Heart left ventricle (tissue), 16 donors: Measurements from ENCODE around the gene CDV3. TPM values are rescaled to one million over a fixed set of nuclear protein-coding genes. Genes with fewer than 3 reads are reported as not detected.
"Not testable (repeated sequence)": the region's sequence is repeated elsewhere in the genome, so short reads cannot be mapped to it uniquely, and the experiment has no call there.

Source experiments
- ATAC-seq, 4 donors: fragments of 200-7000 bp; cut with Tn5 transposase; one replicate each; pipeline ENCODE4 v1.9.1; 2020 to 2022; ENCODE audit warnings: moderate library complexity in 4 of 4, mild to moderate bottlenecking in 3 of 4, moderate number of reproducible peaks in 1 of 4
- DNase-seq, 5 donors: peaks; one replicate each; pipeline ENCODE4 v3.0.0-alpha.2; 2020
- H3K27ac ChIP-seq, 12 donors: fragments of 200-600 bp; sonication (generic) in 4 of 12; one replicate each; pipeline versions ENCODE4 v1.5.0 to v1.8.0; 2016 to 2022; ENCODE audit warnings: mild to moderate bottlenecking in 2 of 12
- H3K27me3 ChIP-seq, 9 donors: fragments of 200-600 bp; sonication (generic) in 2 of 9; one replicate each; pipeline versions ENCODE4 v1.5.1 to v1.8.0; 2016 to 2022; ENCODE audit warnings: mild to moderate bottlenecking in 3 of 9
- H3K36me3 ChIP-seq, 9 donors: fragments of 200-600 bp; sonication (generic) in 2 of 9; one replicate each; pipeline versions ENCODE4 v1.5.0 to v1.8.0; 2018 to 2022; ENCODE audit warnings: mild to moderate bottlenecking in 2 of 9
- H3K4me1 ChIP-seq, 12 donors: fragments of 200-600 bp; sonication (generic) in 4 of 12; one replicate each; pipeline versions ENCODE4 v1.5.0 to v1.8.0; 2016 to 2022; ENCODE audit warnings: mild to moderate bottlenecking in 3 of 12
- H3K4me3 ChIP-seq, 12 donors: fragments of 200-600 bp; sonication (generic) in 4 of 12; one replicate each; pipeline versions ENCODE4 v1.5.0 to v1.8.0; 2017 to 2022; ENCODE audit warnings: mild to moderate bottlenecking in 9 of 12, moderate library complexity in 4 of 12
- H3K9me3 ChIP-seq, 12 donors: fragments of 200-600 bp; sonication (generic) in 4 of 12; one replicate each; pipeline versions ENCODE4 v1.5.0 to v1.8.0; 2016 to 2022; ENCODE audit warnings: mild to moderate bottlenecking in 1 of 12
- CTCF ChIP-seq, 12 donors: fragments of 200-600 bp; sonication (generic) in 4 of 12; IDR thresholded peaks; one replicate each; pipeline versions ENCODE4 v1.5.0 to v1.8.0; 2018 to 2022; ENCODE audit warnings: antibody characterized with exemption in 12 of 12, mild to moderate bottlenecking in 5 of 12
- POLR2A ChIP-seq, 2 donors: fragments of 450-650 bp; IDR thresholded peaks; one replicate each; pipeline ENCODE4 v1.6.1; 2017; ENCODE audit warnings: antibody characterized with exemption in 2 of 2, mild to moderate bottlenecking in 2 of 2, moderate library complexity in 2 of 2
- WGBS, 4 donors: extraction: QIAGEN DNeasy Blood & Tissue Kit in 2 of 4; methylation state at CpG; one replicate each; pipeline versions ENCODE4 v1.1.5 to v1.1.7; 2013 to 2018; 5-methylcytosine and 5-hydroxymethylcytosine counted together
- intact Hi-C, 10 donors: fragments of 100-400 bp; cut with DNase I; formaldehyde crosslinking; loops; one replicate each; pipeline versions ENCODE4 v1.11.1 to v1.14.2; 2022
- long read RNA-seq, 3 donors: library from polyadenylated mRNA; unstranded; transcript quantifications; one replicate each; pipeline ENCODE4 v2.0.0, GENCODE V29; 2020 to 2021
- polyA plus RNA-seq, 2 donors: library from polyadenylated mRNA; stranded (reverse); fragments of 200-250 nt; gene quantifications; one replicate each; pipeline ENCODE4 v1.2.3, GENCODE V29; 2013
- total RNA-seq, 9 donors: library from RNA; depleted of rRNA in 2 of 9; stranded (reverse); fragments of >200 nt in 2 of 9; fragmentation: NEBNext Ultra II Directional in 3 of 9; extraction: Animal tissue kit (Norgen Biotek cat#: 25700) in 3 of 9; gene quantifications; one replicate each; pipeline versions ENCODE4 v1.1.0 to v1.2.4, GENCODE V29; 2016 to 2023
- donor health status: ischemic (EF 13 %, LVEDD 7.1; RV severe dilation, severe dysfunction).
- donor health status: healthy with polysubstance abuse.
- donor health status: DM: no; HTN: yes; CAD: no.
- donor health status: DM: no; HTN: no; CAD: no.
- donor health status: ischemic (EF 25% LVEDD 6.9; RV normal size, moderate dysfunction).
- donor health status: ischemic (EF 25% LVEDD 5.7; RV mildly dilated, moderate dysfunction).
- donor health status: healthy.
- donor health status: DM: yes; HTN: yes; CAD: no.
- donor health status: ischemic (EF 35%, LVEDD 5.7; RV mildly dilated, moderate dysfunction).
- donor health status: nonischemic (EF 11% LVEDD 7.7; RV severe dilation, severe dysfunction).
- donor health status: DM: yes; HTN: yes; CAD: no.
- donor health status: PGD.
- donor health status: ischemic (EF 29% LVEDD 5.4; RV normal size, mild dysfunction).
- donor health status: nonischemic (EF 23%, LVEDD 6.1; RV moderate dilation, normal function).

The CDV3 gene
- 100 to 1,000 TPM in 8 of 9 donors, 10 to 100 TPM in 1; 97.0 to 221 (median 160) TPM for total RNA-seq
- 100 to 1,000 TPM in 1 of 2 donors, 10 to 100 TPM in 1; 30.5 to 163 TPM for polyA plus RNA-seq
- long read RNA-seq, donor 1, transcript CDV3-201 (5 exons, 3,307 nt): minor isoform, 41 of 180 reads
- long read RNA-seq, donor 1, transcript CDV3-203 (5 exons, 955 nt): major isoform, 73 of 180 reads
- long read RNA-seq, donor 1, partial matches to known transcripts: 19 of 180 reads
- long read RNA-seq, donor 1, other reads (novel, unspliced or antisense): 47 of 180 reads
- long read RNA-seq, donor 2, partial matches to known transcripts: 12 of 53 reads
- long read RNA-seq, donor 2, other reads (novel, unspliced or antisense): 37 of 53 reads
- long read RNA-seq, donor 3, transcript CDV3-203 (5 exons, 955 nt): major isoform, 123 of 344 reads
- long read RNA-seq, donor 3, transcript CDV3-201 (5 exons, 3,307 nt): minor isoform, 60 of 344 reads
- long read RNA-seq, donor 3, partial matches to known transcripts: 37 of 344 reads
- long read RNA-seq, donor 3, other reads (novel, unspliced or antisense): 124 of 344 reads

- peak within 1 kb of the TSS; percentile 61 to 96 (median 88) for H3K4me3 ChIP-seq
- H3K9me3 ChIP-seq: no peaks in the 10 kb centered on the region
- peak within 1 kb of the TSS; percentile 91 to 99 (median 97) for H3K27ac ChIP-seq
- TF ChIP-seq POLR2A (IDR thresholded peaks at IDR 0.05) (peak in 1 of 2 donors; percentile 68), CTCF (IDR thresholded peaks at IDR 0.05) (no peak)
- intact Hi-C loops: loop anchor here (1.0 to 10.0 kb wide), 9 partner anchors 89 to 914 kb away; partner anchors contain the start of genes NPHP3 (in 8 of the 10), ANAPC13 (in 1 of the 10) and CEP63 (in 1 of the 10)
- DNase-seq (peak in 1 of 5 donors; percentile 76), ATAC-seq (peak in 2 of 4 donors; percentile 38 to 41)
- H3K36me3 ChIP-seq: peaks cover 0 to 40% (median 36%) of the 10 kb centered on the region in 9 donors
- no peaks in the 10 kb centered on the region for H3K27me3 ChIP-seq
- H3K4me1 ChIP-seq: peaks cover 4 to 75% (median 49%) of the 10 kb centered on the region in 12 donors
- WGBS, 4 donors: 1% methylated on average over 28 to 81 of the region's 81 CpGs
Measured at GRCh38 chr3:133573629-133574194, at the start of gene CDV3. Gene CDV3 (plus strand): TSS chr3:133573686. CDS start chr3:133574045, 359 bp downstream.

- H3K27me3 ChIP-seq, ATAC-seq, intact Hi-C loops, H3K9me3 ChIP-seq, H3K36me3 ChIP-seq, H3K27ac ChIP-seq, H3K4me3 ChIP-seq, DNase-seq: not testable (repeated sequence)
- 54 to 68% (median 61%) methylated on average over 3 of the region's 3 CpGs for WGBS, 4 donors
- peaks cover 0 to 12% (median 0%) of the 10 kb centered on the region in 12 donors for H3K4me1 ChIP-seq
Measured at GRCh38 chr3:133523758-133524157, 49.7 kb upstream of the CDV3 start.

GRCh38 chr3:133525435-133525834 lies 48.1 kb upstream of the CDV3 start:
- DNase-seq: no peak
- TF ChIP-seq CTCF (IDR thresholded peaks at IDR 0.05): no peak
- no peak for TF ChIP-seq POLR2A (IDR thresholded peaks at IDR 0.05)

GRCh38 chr3:133527081-133527715 lies 46.3 kb upstream of the CDV3 start:
- no peaks in the 10 kb centered on the region for H3K27me3 ChIP-seq
- no peak overlapping the region for H3K4me3 ChIP-seq
- DNase-seq: no peak
- H3K36me3 ChIP-seq: no peaks in the 10 kb centered on the region
- peaks cover 0 to 16% (median 0%) of the 10 kb centered on the region in 12 donors for H3K4me1 ChIP-seq
- ATAC-seq: peak in 1 of 4 donors; percentile 42
- peaks cover 0 to 7% (median 0%) of the 10 kb centered on the region in 12 donors for H3K9me3 ChIP-seq
- WGBS, 4 donors: 64 to 69% (median 66%) methylated on average over 6 of the region's 6 CpGs
- TF ChIP-seq CTCF (IDR thresholded peaks at IDR 0.05): no peak
- TF ChIP-seq POLR2A (IDR thresholded peaks at IDR 0.05): no peak
- H3K27ac ChIP-seq: no peak overlapping the region
- intact Hi-C loops: no loop called here

More at GRCh38 chr3:133525435-133525834, 48.1 kb upstream of the CDV3 start:
- no peak overlapping the region for H3K4me3 ChIP-seq
- peaks cover 0 to 12% (median 0%) of the 10 kb centered on the region in 12 donors for H3K4me1 ChIP-seq
- H3K9me3 ChIP-seq: peaks cover 0 to 7% (median 0%) of the 10 kb centered on the region in 12 donors
- no peaks in the 10 kb centered on the region for H3K36me3 ChIP-seq
- no peaks in the 10 kb centered on the region for H3K27me3 ChIP-seq
- peak overlapping the region in 1 of 12 donors; percentile 66 for H3K27ac ChIP-seq
- peak in 1 of 4 donors; percentile 30 for ATAC-seq
- intact Hi-C loops: no loop called here
